IPS-20b (cell line): ENCODE results near the gene RAB5B.
A peak's percentile ranks its signal among the peaks of the same experiment; 100 is the strongest.

Experiments used
- H3K27ac ChIP-seq: one replicate; pipeline ENCODE4 v1.5.1; 2013; ENCODE audit warnings: low read length
- H3K27me3 ChIP-seq: 2 replicates; pipeline ENCODE4 v1.6.1; 2013; ENCODE audit warnings: mild to moderate bottlenecking, low read length, inconsistent platforms; ENCODE audit not compliant: insufficient read depth
- H3K36me3 ChIP-seq: 2 replicates; pipeline ENCODE4 v1.6.1; 2013; ENCODE audit warnings: low read depth, mild to moderate bottlenecking, inconsistent platforms, low read length, moderate library complexity; ENCODE audit not compliant: insufficient read depth
- H3K4me1 ChIP-seq: 2 replicates; pipeline ENCODE4 v1.6.1; 2013; ENCODE audit warnings: mild to moderate bottlenecking, control low read depth, inconsistent platforms, low read length, moderate library complexity; ENCODE audit not compliant: insufficient read depth
- H3K4me3 ChIP-seq: 2 replicates; pipeline ENCODE4 v1.5.1; 2013; ENCODE audit warnings: mild to moderate bottlenecking, low read length, inconsistent platforms
- H3K9ac ChIP-seq: 2 replicates; pipeline ENCODE4 v1.6.1; 2013; ENCODE audit warnings: low read depth, mild to moderate bottlenecking, inconsistent platforms, low read length, moderate library complexity
- H3K9me3 ChIP-seq: 2 replicates; pipeline ENCODE4 v1.6.1; 2013; ENCODE audit warnings: mild to moderate bottlenecking, low read depth, low read length, inconsistent platforms; ENCODE audit not compliant: insufficient read depth

The RAB5B gene

DNA sequence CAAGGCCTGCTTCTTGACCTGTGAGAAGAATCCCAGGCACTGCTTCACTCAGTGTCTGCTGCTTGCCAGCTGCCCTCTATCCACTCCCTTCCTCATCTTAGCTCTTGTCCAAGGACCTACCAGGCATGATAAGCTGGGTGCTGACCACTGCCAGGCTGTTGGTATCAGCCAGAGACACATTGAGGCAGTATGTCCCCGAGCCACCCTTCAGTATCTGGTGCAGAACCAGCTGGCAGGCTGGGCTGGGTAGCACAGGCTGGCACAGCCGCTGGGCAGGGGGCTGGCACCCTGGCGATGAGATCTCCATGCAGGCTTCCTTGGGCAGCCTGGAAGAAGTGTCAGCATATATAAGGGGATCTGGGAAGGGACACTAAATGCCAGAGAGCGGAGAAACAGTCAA lies 18.5 kb upstream of the RAB5B start:
- Histone ChIP-seq H3K36me3 (peaks cover 73% of the 10 kb centered on the region), H3K9ac (no peak overlapping the region), H3K4me1 (no peaks in the 10 kb centered on the region), H3K27ac (no peak overlapping the region), H3K27me3 (no peaks in the 10 kb centered on the region), H3K9me3 (no peaks in the 10 kb centered on the region), H3K4me3 (no peak overlapping the region)

DNA sequence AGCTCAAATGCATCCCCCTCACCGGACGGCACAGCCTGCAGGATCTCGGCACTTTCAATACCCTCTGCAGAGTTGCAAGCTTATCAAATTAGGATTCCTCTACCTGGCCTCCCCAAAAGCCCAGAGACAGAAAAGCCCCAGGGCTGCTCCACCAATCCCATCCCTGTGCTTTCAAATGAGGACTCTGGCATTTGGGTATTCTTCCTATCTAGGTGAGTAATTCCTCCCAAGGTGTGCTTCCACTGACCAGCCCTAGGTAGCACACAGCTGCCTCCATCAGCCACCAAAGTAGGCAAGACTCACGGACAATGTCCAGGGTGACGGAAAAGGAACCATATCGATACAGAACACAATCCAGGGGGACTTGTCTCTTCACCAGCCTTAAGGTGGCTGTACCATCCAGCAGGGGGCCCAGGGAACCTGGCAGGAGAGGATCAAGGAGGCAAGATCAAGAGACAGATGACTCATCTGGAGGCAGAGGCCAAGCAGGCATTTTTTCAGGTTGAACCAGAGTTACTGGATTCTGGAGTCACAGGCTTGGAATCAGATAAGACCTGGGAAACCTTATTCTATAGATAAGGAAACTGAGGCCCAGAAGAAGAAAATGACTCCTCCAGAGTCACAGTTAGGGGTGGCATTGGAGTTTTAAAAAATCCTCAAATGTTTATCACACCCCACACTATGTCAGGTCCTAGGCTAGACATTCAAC lies 17.9 kb upstream of the RAB5B start:
- H3K36me3 ChIP-seq, result peaks cover 73% of the 10 kb centered on the region
- H3K9ac ChIP-seq, result no peak overlapping the region
- H3K27me3 ChIP-seq, result no peaks in the 10 kb centered on the region
- no peak overlapping the region for H3K27ac ChIP-seq
- H3K4me1 ChIP-seq, result no peaks in the 10 kb centered on the region
- H3K4me3 ChIP-seq, result no peak overlapping the region
- no peaks in the 10 kb centered on the region for H3K9me3 ChIP-seq

DNA sequence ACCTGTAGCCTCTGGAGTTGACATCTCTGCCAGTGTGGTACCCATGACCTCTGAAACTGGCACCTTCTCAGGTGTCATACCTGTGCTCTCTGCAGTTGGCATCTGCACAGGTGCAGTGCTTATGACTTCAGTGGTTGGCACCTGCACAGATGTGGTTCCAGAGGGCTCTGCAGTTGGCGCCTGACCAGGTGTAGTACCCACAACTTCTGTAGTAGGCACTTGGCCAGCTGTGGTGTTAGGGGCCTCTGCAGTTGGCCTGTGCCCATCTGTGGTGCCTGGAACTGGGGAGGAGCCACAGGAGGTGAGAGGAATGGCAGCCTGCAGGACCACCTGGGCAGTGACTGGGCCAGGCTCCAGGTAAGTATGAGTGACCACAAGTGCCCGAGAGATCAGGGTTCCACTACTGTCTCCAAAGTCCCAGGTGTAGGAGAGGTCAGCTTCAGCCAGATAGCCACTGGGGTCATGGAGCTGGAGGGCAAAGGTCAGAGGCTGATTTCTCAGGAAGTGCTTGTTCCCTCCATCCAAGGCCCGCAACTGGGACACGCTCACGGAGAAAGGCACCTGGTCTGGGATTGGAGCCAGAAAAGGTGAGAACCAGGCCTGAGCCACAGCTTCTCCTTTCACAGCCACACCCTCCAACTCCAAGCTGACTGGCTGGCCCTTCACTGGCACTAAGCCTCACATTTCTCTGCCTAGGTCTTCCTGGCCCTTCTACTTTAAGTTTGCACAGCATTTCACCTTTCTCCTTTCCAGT lies 16.6 kb upstream of the RAB5B start:
- Histone ChIP-seq H3K27ac (no peak overlapping the region), H3K9me3 (no peaks in the 10 kb centered on the region), H3K36me3 (peaks cover 66% of the 10 kb centered on the region), H3K4me3 (no peak overlapping the region), H3K27me3 (no peaks in the 10 kb centered on the region), H3K9ac (no peak overlapping the region), H3K4me1 (no peaks in the 10 kb centered on the region)

DNA sequence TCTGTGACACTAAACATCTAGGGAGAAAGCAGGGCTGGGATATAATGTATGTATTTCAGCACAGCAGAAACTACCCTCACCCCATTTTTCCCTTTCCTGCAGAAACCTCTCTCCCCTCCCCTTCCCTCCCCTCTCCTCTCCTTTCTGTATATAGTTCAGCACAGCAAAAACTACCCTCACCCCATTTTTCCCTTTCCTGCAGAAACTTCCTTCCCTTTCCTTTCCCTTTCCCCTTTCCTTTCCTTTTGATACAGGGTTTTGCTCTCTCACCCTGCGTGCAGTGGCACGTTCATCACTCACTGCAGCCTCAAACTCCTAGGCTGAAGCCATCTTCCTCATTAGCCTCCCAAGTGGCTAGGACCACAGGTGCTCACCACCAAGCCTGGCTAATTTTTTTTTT lies 10.1 kb upstream of the RAB5B start:
- Histone ChIP-seq H3K4me3 (no peak overlapping the region), H3K4me1 (peaks cover 3% of the 10 kb centered on the region; the same call in 1 of the 2 replicates), H3K27ac (no peak overlapping the region), H3K9ac (no peak overlapping the region), H3K36me3 (peaks cover 16% of the 10 kb centered on the region; the same call in 1 of the 2 replicates), H3K9me3 (no peaks in the 10 kb centered on the region), H3K27me3 (no peaks in the 10 kb centered on the region)

DNA sequence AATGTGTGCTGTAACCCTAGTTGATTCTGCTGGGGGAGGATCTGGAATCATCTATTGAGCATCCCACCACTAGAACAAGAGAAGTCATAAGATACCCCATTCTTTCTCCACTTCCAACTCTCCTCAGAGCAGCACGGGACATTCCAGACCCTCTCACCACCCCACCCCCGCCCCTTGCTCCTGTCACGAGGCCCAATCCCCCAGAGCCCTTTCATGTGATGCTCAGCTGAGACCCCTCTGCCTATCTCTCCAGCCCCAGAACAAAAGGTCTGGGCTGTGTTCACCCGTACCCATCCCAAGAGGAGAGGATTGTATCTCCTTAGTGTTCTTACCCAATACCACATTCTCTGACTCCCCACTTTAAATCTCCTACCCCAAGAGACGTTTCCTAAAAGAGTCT lies 8.6 kb upstream of the RAB5B start:
- Histone ChIP-seq H3K27me3 (no peaks in the 10 kb centered on the region), H3K27ac (no peak overlapping the region), H3K9me3 (no peaks in the 10 kb centered on the region), H3K4me3 (peak overlapping the region; percentile 97), H3K4me1 (peaks cover 3% of the 10 kb centered on the region; the same call in 1 of the 2 replicates), H3K9ac (peak overlapping the region; percentile 92; the same call in 1 of the 2 replicates), H3K36me3 (peaks cover 25% of the 10 kb centered on the region; the same call in 1 of the 2 replicates)

DNA sequence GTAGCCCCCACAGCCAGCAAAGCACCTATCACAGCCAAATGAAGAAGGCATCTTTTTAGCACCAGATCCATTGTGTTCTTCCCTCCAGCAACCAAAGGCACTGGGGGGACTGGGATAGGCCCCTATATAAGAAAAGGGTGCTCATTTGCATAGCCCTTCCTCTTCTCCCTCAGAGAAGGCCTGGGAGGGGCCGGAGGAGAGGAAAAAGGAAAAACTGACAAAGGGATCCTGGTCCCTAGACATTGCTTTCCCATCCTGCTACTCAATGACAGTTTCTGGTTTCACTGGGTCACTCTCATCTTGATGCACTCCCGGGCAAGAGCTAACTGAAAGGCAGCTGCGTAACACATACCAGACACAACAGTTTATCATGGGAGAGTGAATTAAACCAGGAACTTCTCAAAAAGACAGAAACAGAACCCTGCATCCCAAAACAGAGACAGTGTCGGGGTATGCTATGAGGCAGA lies 7.9 kb upstream of the RAB5B start, which contains the start of gene PMEL:
Gene PMEL, minus strand, starts transcription at position 102 of the 467 bp plus-strand sequence. Its CDS starts 31 bp downstream, at position 71.
- Histone ChIP-seq H3K27me3 (no peaks in the 10 kb centered on the region), H3K9me3 (no peaks in the 10 kb centered on the region), H3K9ac (peak within 1 kb of the TSS; percentile 92), H3K36me3 (peaks cover 32% of the 10 kb centered on the region), H3K4me1 (peaks cover 3% of the 10 kb centered on the region; the same call in 1 of the 2 replicates), H3K27ac (no peak within 1 kb of the TSS), H3K4me3 (peak within 1 kb of the TSS; percentile 97)

DNA sequence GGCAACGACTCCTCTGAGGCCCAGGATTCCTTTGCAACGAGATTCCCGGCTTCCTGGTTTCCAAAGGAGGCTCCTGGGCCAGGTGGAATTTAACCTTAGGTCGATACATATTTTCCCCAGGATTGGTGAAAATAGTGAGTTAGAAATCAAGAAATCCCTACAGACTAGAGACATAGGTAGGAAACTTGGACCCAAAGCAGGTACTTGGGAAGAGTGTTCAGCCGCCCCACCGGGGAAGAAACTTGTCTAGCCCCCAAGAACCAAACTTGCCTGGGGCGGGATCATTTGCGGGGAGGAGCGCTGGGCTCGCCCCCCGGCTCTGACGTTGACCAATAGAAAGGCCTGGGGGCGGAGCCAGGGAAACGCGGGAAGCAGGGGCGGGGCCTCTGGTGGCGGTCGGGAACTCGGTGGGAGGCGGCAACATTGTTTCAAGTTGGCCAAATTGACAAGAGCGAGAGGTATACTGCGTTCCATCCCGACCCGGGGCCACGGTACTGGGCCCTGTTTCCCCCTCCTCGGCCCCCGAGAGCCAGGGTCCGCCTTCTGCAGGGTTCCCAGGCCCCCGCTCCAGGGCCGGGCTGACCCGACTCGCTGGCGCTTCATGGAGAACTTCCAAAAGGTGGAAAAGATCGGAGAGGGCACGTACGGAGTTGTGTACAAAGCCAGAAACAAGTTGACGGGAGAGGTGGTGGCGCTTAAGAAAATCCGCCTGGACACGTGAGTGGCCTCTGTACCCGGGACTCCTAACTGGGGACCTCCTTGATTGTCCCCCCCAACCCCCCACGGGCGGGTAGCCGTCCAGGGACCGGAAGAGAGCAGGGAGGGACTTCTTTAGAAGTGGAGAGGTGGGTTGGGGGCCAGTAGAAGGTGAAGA lies 7.2 kb upstream of the RAB5B start, which contains the start of gene CDK2:
Gene CDK2, plus strand, starts transcription at position 423 of the 874 bp plus-strand sequence. Its CDS starts 179 bp downstream, at position 602.
- peaks cover 34% of the 10 kb centered on the region for H3K36me3 ChIP-seq
- peaks cover 3% of the 10 kb centered on the region; the same call in 1 of the 2 replicates for H3K4me1 ChIP-seq
- H3K9ac ChIP-seq, result peak within 1 kb of the TSS; percentile 92

DNA sequence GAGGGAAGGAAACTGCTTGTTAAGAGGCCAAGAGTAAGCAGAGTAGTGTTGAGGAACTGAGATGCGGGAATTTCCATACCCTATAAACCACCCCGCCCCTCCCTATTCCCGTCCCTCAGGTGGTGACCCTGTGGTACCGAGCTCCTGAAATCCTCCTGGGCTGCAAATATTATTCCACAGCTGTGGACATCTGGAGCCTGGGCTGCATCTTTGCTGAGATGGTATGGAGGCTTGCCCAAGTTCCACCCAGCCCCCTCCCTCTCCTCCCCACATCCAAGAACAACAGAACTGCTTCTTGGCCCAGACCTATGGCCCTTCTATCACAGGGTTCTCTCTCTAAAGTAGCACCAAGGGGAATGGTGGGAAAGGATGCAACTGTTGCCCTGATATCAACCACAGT lies 4.5 kb upstream of the RAB5B start:
- Histone ChIP-seq H3K27ac (no peak overlapping the region), H3K9me3 (no peaks in the 10 kb centered on the region), H3K4me3 (no peak overlapping the region), H3K4me1 (peaks cover 8% of the 10 kb centered on the region; the same call in 1 of the 2 replicates), H3K27me3 (no peaks in the 10 kb centered on the region), H3K36me3 (peaks cover 46% of the 10 kb centered on the region), H3K9ac (no peak overlapping the region)

More for the DNA sequence above, 7.2 kb upstream of the RAB5B start, which contains the start of gene CDK2:
- H3K4me3 ChIP-seq, result peak within 1 kb of the TSS; percentile 97
- no peak within 1 kb of the TSS for H3K27ac ChIP-seq
- no peaks in the 10 kb centered on the region for H3K9me3 ChIP-seq
- no peaks in the 10 kb centered on the region for H3K27me3 ChIP-seq

DNA sequence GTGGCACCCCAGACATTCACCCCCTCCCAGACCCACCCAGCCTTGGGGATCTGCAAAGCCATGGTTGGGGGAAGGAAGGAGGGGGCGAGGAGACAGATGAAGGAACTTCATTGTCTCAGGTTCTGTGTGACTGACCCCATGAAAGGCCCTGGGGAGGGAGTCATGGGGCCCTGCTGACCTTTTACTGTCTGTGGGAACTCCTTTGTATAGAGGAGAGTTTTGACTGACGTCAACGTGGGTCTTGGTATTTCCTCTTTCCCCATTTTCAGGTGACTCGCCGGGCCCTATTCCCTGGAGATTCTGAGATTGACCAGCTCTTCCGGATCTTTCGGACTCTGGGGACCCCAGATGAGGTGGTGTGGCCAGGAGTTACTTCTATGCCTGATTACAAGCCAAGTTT lies 3.1 kb upstream of the RAB5B start:
- Histone ChIP-seq H3K36me3 (peaks cover 46% of the 10 kb centered on the region), H3K27ac (no peak overlapping the region), H3K27me3 (no peaks in the 10 kb centered on the region)

DNA sequence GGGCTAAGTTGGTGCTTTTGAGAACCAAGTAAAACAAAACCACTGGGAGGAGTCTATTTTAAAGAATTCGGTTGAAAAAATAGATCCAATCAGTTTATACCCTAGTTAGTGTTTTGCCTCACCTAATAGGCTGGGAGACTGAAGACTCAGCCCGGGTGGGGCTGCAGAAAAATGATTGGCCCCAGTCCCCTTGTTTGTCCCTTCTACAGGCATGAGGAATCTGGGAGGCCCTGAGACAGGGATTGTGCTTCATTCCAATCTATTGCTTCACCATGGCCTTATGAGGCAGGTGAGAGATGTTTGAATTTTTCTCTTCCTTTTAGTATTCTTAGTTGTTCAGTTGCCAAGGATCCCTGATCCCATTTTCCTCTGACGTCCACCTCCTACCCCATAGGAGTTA lies 1.8 kb upstream of the RAB5B start:
- no peak overlapping the region for H3K9ac ChIP-seq
- peaks cover 10% of the 10 kb centered on the region; the same call in 1 of the 2 replicates for H3K4me1 ChIP-seq
- no peak overlapping the region for H3K4me3 ChIP-seq
- no peaks in the 10 kb centered on the region for H3K9me3 ChIP-seq
- H3K27ac ChIP-seq, result no peak overlapping the region
- no peaks in the 10 kb centered on the region for H3K27me3 ChIP-seq
- peaks cover 52% of the 10 kb centered on the region for H3K36me3 ChIP-seq

More for the DNA sequence above, 3.1 kb upstream of the RAB5B start:
- H3K9ac ChIP-seq, result no peak overlapping the region
- no peaks in the 10 kb centered on the region for H3K9me3 ChIP-seq
- H3K4me3 ChIP-seq, result no peak overlapping the region
- peaks cover 10% of the 10 kb centered on the region; the same call in 1 of the 2 replicates for H3K4me1 ChIP-seq

DNA sequence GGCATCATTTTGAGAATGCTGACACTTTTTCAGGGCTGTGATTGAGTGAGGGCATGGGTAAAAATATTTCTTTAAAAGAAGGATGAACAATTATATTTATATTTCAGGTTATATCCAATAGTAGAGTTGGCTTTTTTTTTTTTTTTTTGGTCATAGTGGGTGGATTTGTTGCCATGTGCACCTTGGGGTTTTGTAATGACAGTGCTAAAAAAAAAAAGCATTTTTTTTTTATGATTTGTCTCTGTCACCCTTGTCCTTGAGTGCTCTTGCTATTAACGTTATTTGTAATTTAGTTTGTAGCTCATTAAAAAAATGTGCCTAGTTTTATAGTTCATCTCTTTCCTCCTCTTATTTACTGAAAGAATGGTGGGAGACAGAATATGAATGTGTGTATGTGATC lies 1.4 kb upstream of the RAB5B start:
- Histone ChIP-seq H3K4me1 (peaks cover 10% of the 10 kb centered on the region; the same call in 1 of the 2 replicates), H3K36me3 (peaks cover 52% of the 10 kb centered on the region), H3K4me3 (peak overlapping the region; percentile 69), H3K27me3 (no peaks in the 10 kb centered on the region), H3K9me3 (no peaks in the 10 kb centered on the region), H3K9ac (peak overlapping the region; percentile 76; the same call in 1 of the 2 replicates), H3K27ac (no peak overlapping the region)
